Superior temporal gyrus (tissue), 1 donor: Measurements from ENCODE around the gene METTL23.
"Not testable (repeated sequence)": the region's sequence is repeated elsewhere in the genome, so short reads cannot be mapped to it uniquely, and the experiment has no call there.

Experiments
- DNase-seq: peaks from one replicate; pipeline ENCODE4 v3.0.0-alpha.2; 2016; ENCODE audit errors: extremely low spot score

Gene METTL23

GRCh38 chr17:76713765-76714164, 12.9 kb upstream of the METTL23 start:
- no peak for DNase-seq

GRCh38 chr17:76714336-76714735, 12.3 kb upstream of the METTL23 start:
- no peak for DNase-seq

- peak; percentile 89 for DNase-seq
These were observed 11.7 kb upstream of the METTL23 start for GRCh38 chr17:76714822-76715495.

GRCh38 chr17:76715496-76715830, 11.2 kb upstream of the METTL23 start:
- DNase-seq: no peak

GRCh38 chr17:76716146-76716838, 10.3 kb upstream of the METTL23 start:
- DNase-seq: peak; percentile 31

GRCh38 chr17:76716839-76717215, 9.8 kb upstream of the METTL23 start:
- DNase-seq: no peak

GRCh38 chr17:76718516-76718915, 8.1 kb upstream of the METTL23 start:
- DNase-seq: no peak

GRCh38 chr17:76720211-76720610, 6.4 kb upstream of the METTL23 start:
- DNase-seq: no peak

- no peak for DNase-seq
These were observed 5.7 kb upstream of the METTL23 start for GRCh38 chr17:76720941-76721340.

GRCh38 chr17:76721463-76721862, 5.2 kb upstream of the METTL23 start:
- no peak for DNase-seq

- no peak for DNase-seq
These were observed 4.4 kb upstream of the METTL23 start for GRCh38 chr17:76722279-76722678.

GRCh38 chr17:76722977-76723376, 3.7 kb upstream of the METTL23 start:
- DNase-seq: not testable (repeated sequence)

- no peak for DNase-seq
These were observed 2.8 kb upstream of the METTL23 start for GRCh38 chr17:76723812-76724211.

- no peak for DNase-seq
These were observed 934 bp upstream of the METTL23 start for GRCh38 chr17:76725580-76726230.

- DNase-seq: no peak
These were observed 336 bp upstream of the METTL23 start, which contains the start of gene JMJD6 for GRCh38 chr17:76726231-76726775. Gene JMJD6, minus strand, starts transcription at chr17:76726606. Its CDS starts 131 bp downstream, at chr17:76726475.

- DNase-seq: no peak
These were observed 1.3 kb downstream of the METTL23 start for GRCh38 chr17:76727745-76728456.

- DNase-seq: not testable (repeated sequence)
These were observed 5.4 kb downstream of the METTL23 start for GRCh38 chr17:76731800-76732733.

GRCh38 chr17:76732734-76733617, 6.3 kb downstream of the METTL23 start:
- DNase-seq: peak; percentile 27

GRCh38 chr17:76733618-76733957, 6.9 kb downstream of the METTL23 start:
- no peak for DNase-seq
